Measurements from ENCODE around the gene RTTN. TPM values are rescaled to one million over a fixed set of nuclear protein-coding genes. Genes with fewer than 3 reads are reported as not detected.

The RTTN gene
- total and polyA plus RNA-seq, 2 experiments from 2014 or later = 7.2 to 31.0 TPM

DNA sequence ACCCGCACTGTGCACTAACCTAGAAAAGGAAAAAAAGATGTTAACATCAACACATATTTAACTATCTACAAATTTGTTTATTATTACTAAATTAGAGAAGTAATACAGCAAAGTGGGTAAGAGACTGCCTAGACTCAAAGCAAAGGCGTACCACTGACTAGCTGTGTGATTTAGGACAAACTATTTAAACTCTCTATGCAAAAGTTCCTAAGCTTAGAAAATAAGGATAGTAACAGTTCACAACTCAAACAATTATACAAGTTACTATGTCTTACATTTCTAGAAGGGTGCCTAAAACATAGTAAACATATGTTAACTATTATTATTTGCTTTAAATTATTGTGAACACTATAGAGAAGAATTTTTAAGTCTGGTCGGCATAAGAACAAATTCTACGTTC lies 119.4 kb downstream of the RTTN start (continued):
- TF ChIP-seq, protein P1, sequence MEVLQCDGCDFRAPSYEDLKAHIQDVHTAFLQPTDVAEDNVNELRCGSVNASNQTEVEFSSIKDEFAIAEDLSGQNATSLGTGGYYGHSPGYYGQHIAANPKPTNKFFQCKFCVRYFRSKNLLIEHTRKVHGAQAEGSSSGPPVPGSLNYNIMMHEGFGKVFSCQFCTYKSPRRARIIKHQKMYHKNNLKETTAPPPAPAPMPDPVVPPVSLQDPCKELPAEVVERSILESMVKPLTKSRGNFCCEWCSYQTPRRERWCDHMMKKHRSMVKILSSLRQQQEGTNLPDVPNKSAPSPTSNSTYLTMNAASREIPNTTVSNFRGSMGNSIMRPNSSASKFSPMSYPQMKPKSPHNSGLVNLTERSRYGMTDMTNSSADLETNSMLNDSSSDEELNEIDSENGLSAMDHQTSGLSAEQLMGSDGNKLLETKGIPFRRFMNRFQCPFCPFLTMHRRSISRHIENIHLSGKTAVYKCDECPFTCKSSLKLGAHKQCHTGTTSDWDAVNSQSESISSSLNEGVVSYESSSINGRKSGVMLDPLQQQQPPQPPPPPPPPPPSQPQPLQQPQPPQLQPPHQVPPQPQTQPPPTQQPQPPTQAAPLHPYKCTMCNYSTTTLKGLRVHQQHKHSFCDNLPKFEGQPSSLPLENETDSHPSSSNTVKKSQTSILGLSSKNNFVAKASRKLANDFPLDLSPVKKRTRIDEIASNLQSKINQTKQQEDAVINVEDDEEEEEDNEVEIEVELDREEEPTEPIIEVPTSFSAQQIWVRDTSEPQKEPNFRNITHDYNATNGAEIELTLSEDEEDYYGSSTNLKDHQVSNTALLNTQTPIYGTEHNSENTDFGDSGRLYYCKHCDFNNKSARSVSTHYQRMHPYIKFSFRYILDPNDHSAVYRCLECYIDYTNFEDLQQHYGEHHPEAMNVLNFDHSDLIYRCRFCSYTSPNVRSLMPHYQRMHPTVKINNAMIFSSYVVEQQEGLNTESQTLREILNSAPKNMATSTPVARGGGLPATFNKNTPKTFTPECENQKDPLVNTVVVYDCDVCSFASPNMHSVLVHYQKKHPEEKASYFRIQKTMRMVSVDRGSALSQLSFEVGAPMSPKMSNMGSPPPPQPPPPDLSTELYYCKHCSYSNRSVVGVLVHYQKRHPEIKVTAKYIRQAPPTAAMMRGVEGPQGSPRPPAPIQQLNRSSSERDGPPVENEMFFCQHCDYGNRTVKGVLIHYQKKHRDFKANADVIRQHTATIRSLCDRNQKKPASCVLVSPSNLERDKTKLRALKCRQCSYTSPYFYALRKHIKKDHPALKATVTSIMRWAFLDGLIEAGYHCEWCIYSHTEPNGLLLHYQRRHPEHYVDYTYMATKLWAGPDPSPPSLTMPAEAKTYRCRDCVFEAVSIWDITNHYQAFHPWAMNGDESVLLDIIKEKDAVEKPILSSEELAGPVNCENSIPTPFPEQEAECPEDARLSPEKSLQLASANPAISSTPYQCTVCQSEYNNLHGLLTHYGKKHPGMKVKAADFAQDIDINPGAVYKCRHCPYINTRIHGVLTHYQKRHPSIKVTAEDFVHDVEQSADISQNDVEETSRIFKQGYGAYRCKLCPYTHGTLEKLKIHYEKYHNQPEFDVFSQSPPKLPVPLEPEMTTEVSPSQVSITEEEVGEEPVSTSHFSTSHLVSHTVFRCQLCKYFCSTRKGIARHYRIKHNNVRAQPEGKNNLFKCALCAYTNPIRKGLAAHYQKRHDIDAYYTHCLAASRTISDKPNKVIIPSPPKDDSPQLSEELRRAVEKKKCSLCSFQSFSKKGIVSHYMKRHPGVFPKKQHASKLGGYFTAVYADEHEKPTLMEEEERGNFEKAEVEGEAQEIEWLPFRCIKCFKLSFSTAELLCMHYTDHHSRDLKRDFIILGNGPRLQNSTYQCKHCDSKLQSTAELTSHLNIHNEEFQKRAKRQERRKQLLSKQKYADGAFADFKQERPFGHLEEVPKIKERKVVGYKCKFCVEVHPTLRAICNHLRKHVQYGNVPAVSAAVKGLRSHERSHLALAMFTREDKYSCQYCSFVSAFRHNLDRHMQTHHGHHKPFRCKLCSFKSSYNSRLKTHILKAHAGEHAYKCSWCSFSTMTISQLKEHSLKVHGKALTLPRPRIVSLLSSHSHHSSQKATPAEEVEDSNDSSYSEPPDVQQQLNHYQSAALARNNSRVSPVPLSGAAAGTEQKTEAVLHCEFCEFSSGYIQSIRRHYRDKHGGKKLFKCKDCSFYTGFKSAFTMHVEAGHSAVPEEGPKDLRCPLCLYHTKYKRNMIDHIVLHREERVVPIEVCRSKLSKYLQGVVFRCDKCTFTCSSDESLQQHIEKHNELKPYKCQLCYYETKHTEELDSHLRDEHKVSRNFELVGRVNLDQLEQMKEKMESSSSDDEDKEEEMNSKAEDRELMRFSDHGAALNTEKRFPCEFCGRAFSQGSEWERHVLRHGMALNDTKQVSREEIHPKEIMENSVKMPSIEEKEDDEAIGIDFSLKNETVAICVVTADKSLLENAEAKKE (CRISPR knock-in tag; IDR thresholded peaks at IDR 0.05) = no peak
- TF ChIP-seq, protein P2, sequence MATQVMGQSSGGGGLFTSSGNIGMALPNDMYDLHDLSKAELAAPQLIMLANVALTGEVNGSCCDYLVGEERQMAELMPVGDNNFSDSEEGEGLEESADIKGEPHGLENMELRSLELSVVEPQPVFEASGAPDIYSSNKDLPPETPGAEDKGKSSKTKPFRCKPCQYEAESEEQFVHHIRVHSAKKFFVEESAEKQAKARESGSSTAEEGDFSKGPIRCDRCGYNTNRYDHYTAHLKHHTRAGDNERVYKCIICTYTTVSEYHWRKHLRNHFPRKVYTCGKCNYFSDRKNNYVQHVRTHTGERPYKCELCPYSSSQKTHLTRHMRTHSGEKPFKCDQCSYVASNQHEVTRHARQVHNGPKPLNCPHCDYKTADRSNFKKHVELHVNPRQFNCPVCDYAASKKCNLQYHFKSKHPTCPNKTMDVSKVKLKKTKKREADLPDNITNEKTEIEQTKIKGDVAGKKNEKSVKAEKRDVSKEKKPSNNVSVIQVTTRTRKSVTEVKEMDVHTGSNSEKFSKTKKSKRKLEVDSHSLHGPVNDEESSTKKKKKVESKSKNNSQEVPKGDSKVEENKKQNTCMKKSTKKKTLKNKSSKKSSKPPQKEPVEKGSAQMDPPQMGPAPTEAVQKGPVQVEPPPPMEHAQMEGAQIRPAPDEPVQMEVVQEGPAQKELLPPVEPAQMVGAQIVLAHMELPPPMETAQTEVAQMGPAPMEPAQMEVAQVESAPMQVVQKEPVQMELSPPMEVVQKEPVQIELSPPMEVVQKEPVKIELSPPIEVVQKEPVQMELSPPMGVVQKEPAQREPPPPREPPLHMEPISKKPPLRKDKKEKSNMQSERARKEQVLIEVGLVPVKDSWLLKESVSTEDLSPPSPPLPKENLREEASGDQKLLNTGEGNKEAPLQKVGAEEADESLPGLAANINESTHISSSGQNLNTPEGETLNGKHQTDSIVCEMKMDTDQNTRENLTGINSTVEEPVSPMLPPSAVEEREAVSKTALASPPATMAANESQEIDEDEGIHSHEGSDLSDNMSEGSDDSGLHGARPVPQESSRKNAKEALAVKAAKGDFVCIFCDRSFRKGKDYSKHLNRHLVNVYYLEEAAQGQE (IDR thresholded peaks at IDR 0.05; ENCODE audit: unreplicated experiment) = no peak
- TF ChIP-seq NANOG (IDR thresholded peaks at IDR 0.05; ENCODE audit: borderline replicate concordance) = no peak

DNA sequence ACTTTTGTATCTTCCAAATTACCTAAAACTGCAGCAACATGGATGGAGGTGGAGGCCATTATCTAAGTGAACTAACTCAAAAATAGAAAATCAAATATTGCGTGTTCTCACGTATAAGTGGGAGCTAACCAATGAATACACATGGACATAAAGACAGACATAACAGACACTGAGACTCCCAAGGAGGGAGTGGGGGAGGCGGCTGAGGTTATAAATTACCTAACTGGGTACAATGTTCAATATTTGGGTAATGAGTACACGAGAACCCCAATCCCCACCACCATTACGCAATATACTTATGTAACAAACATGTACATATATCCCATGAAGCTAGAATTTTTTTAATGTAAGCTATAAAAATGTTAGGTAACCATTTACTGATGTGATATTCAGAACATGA lies 119.8 kb downstream of the RTTN start:
- no peak overlapping the region for H2AFZ ChIP-seq
- Mint-ChIP-seq H3K9me3 (no peaks in the 10 kb centered on the region), H3K27ac (no peak overlapping the region), H3K4me1 (no peaks in the 10 kb centered on the region), H3K27me3 (ENCODE audit: insufficient read depth, low read depth, poor library complexity) (no peaks in the 10 kb centered on the region), H3K36me3 (ENCODE audit: low read depth) (peaks cover 10% of the 10 kb centered on the region; the same call in 2 of the 3 replicates), H3K4me3 (no peak overlapping the region)
- H3K36me3 ChIP-seq (ENCODE audit: insufficient read depth) = peaks cover 3% of the 10 kb centered on the region; the same call in 1 of the 2 replicates
- H3K79me2 ChIP-seq (replicated peaks; ENCODE audit: insufficient read depth) = no peaks in the 10 kb centered on the region
- H3K4me1 ChIP-seq (ENCODE audit: insufficient read depth) = no peaks in the 10 kb centered on the region
- no peaks in the 10 kb centered on the region for H4K20me1 ChIP-seq (replicated peaks; ENCODE audit: insufficient read depth)
- DNase-seq (ENCODE audit: low spot score) = no peak
- H3K27me3 ChIP-seq (ENCODE audit: insufficient read depth) = no peaks in the 10 kb centered on the region
- H3F3A ChIP-seq (replicated peaks; ENCODE audit: low read depth) = no peaks in the 10 kb centered on the region
- no peak overlapping the region for H3K4me3 ChIP-seq
- no peak overlapping the region for H3K27ac ChIP-seq (ENCODE audit: low read depth)
- H3K4me2 ChIP-seq = no peak overlapping the region
- ATAC-seq = no peak
- no peaks in the 10 kb centered on the region for H3K9me2 ChIP-seq (ENCODE audit: insufficient read depth)
- TF ChIP-seq, protein P1 (CRISPR knock-in tag; IDR thresholded peaks at IDR 0.05) = no peak

All from GM23338 (cell line).